ENCODE measurements around the gene AUH.

- TF ChIP-seq, protein P1, sequence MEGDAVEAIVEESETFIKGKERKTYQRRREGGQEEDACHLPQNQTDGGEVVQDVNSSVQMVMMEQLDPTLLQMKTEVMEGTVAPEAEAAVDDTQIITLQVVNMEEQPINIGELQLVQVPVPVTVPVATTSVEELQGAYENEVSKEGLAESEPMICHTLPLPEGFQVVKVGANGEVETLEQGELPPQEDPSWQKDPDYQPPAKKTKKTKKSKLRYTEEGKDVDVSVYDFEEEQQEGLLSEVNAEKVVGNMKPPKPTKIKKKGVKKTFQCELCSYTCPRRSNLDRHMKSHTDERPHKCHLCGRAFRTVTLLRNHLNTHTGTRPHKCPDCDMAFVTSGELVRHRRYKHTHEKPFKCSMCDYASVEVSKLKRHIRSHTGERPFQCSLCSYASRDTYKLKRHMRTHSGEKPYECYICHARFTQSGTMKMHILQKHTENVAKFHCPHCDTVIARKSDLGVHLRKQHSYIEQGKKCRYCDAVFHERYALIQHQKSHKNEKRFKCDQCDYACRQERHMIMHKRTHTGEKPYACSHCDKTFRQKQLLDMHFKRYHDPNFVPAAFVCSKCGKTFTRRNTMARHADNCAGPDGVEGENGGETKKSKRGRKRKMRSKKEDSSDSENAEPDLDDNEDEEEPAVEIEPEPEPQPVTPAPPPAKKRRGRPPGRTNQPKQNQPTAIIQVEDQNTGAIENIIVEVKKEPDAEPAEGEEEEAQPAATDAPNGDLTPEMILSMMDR (conservative IDR thresholded peaks at IDR 0.05 in 1 of 2, IDR thresholded peaks at IDR 0.05 in 1 of 2; ENCODE audit: low read depth in 1 of 2, low read length in 2 of 2) = no peak
- TF ChIP-seq EZH2 (IDR thresholded peaks at IDR 0.05; ENCODE audit: low read length, missing control alignments) = no peak
Observed at GRCh38 chr9:91164724-91165520, 196.8 kb downstream of the AUH start.

All from fibroblast of lung (primary cell).